Peyer's patch (tissue), 4 donors: ENCODE data around the gene GNL2.

Source experiments
- POLR2A ChIP-seq, 2 donors: fragments of 450-650 bp; IDR thresholded peaks; one replicate each; pipeline ENCODE4 v1.5.1; 2017; ENCODE audit warnings: antibody characterized with exemption in 2 of 2, mild to moderate bottlenecking in 2 of 2, moderate library complexity in 2 of 2
- TF ChIP-seq, protein P1 (sequence below), 6 experiments: fragments of 450-650 bp in 4 of 6; fragments of 200-600 bp in 2 of 6; sonication (generic) in 1 of 6; IDR thresholded peaks; one replicate each; pipeline ENCODE4 v1.5.1; 2017 to 2019; ENCODE audit warnings: antibody characterized with exemption in 6 of 6, mild to moderate bottlenecking in 3 of 6, moderate library complexity in 1 of 6

DNA sequence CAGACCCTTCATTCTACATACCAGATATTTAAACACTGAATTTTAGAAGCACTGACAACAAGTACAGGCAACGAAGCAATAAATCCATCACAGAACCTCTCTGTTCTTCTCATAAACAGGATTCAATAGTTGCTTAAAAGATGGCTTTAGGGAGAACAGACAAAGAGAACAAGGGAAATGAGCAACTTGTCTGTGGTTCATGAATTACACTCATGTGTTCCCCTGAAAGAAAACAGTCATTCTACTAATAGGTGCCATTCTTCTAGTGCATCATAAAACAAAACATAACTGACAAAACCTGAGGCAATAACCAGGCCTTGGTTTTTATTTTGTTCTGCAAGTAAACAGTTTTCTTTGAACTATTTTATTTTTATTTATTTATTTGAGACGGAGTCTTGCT is 6.8 kb downstream of the GNL2 start:
- TF ChIP-seq, protein P1, sequence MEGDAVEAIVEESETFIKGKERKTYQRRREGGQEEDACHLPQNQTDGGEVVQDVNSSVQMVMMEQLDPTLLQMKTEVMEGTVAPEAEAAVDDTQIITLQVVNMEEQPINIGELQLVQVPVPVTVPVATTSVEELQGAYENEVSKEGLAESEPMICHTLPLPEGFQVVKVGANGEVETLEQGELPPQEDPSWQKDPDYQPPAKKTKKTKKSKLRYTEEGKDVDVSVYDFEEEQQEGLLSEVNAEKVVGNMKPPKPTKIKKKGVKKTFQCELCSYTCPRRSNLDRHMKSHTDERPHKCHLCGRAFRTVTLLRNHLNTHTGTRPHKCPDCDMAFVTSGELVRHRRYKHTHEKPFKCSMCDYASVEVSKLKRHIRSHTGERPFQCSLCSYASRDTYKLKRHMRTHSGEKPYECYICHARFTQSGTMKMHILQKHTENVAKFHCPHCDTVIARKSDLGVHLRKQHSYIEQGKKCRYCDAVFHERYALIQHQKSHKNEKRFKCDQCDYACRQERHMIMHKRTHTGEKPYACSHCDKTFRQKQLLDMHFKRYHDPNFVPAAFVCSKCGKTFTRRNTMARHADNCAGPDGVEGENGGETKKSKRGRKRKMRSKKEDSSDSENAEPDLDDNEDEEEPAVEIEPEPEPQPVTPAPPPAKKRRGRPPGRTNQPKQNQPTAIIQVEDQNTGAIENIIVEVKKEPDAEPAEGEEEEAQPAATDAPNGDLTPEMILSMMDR (IDR thresholded peaks at IDR 0.05) = no peak
- TF ChIP-seq POLR2A (IDR thresholded peaks at IDR 0.05) = no peak
